Chondrocyte (in vitro differentiated cells): Measurements from ENCODE around the gene KLF14. TPM values are rescaled to one million over a fixed set of nuclear protein-coding genes. Genes with fewer than 3 reads are reported as not detected.

ENCODE experiments used
- DNase-seq: peaks from one replicate; pipeline ENCODE4 v3.0.0; 2021; ENCODE audit warnings: mixed read lengths, low spot score
- H3K27ac Mint-ChIP-seq: one replicate; pipeline ENCODE4 v1.8.0; 2021; ENCODE audit warnings: mild to moderate bottlenecking, moderate library complexity, mixed read lengths; ENCODE audit not compliant: unreplicated experiment
- H3K27me3 Mint-ChIP-seq: 2 replicates; pipeline ENCODE4 v1.8.0; 2021; ENCODE audit warnings: low read depth, mixed read lengths
- H3K36me3 Mint-ChIP-seq: 2 replicates; pipeline ENCODE4 v1.8.0; 2021; ENCODE audit warnings: low read depth, mixed read lengths
- H3K4me1 Mint-ChIP-seq: 2 replicates; pipeline ENCODE4 v1.8.0; 2021; ENCODE audit warnings: low read depth, mild to moderate bottlenecking, mixed read lengths
- H3K4me3 Mint-ChIP-seq: one replicate; pipeline ENCODE4 v1.8.0; 2021; ENCODE audit warnings: mild to moderate bottlenecking, moderate library complexity, mixed read lengths; ENCODE audit not compliant: unreplicated experiment
- H3K9me3 Mint-ChIP-seq: 2 replicates; pipeline ENCODE4 v1.8.0; 2021; ENCODE audit warnings: low read depth, mixed read lengths
- CTCF ChIP-seq: fragments of 200-600 bp; sonication (generic); IDR thresholded peaks from 2 replicates; pipeline ENCODE4 v1.5.0; 2021; ENCODE audit warnings: antibody characterized with exemption, mild to moderate bottlenecking, moderate library complexity
- total RNA-seq: library from RNA; stranded (reverse); gene quantifications from 3 replicates; pipeline ENCODE4 v1.2.1, GENCODE V29; 2021

KLF14 gene
- total RNA-seq, 1 donor from 2014 or later = not detected

- no peak for DNase-seq
- Mint-ChIP-seq H3K4me1 (no peaks in the 10 kb centered on the region), H3K27ac (no peak overlapping the region), H3K4me3 (no peak overlapping the region), H3K9me3 (no peaks in the 10 kb centered on the region), H3K36me3 (no peaks in the 10 kb centered on the region), H3K27me3 (peaks cover 13% of the 10 kb centered on the region)
- TF ChIP-seq CTCF = peak; percentile 93
Observed at GRCh38 chr7:130758429-130759056, 24.5 kb upstream of the KLF14 start.

GRCh38 chr7:130756316-130756715 lies 22.3 kb upstream of the KLF14 start:
- Mint-ChIP-seq H3K4me3 (no peak overlapping the region), H3K36me3 (no peaks in the 10 kb centered on the region), H3K27ac (no peak overlapping the region), H3K9me3 (no peaks in the 10 kb centered on the region), H3K4me1 (no peaks in the 10 kb centered on the region), H3K27me3 (peaks cover 21% of the 10 kb centered on the region)
- no peak for TF ChIP-seq CTCF
- no peak for DNase-seq

GRCh38 chr7:130752424-130752823 lies 18.4 kb upstream of the KLF14 start:
- H3K4me3 Mint-ChIP-seq = no peak overlapping the region
- no peak overlapping the region for H3K27ac Mint-ChIP-seq
- no peaks in the 10 kb centered on the region for H3K4me1 Mint-ChIP-seq
- peaks cover 2% of the 10 kb centered on the region for H3K36me3 Mint-ChIP-seq
- DNase-seq = no peak
- no peak for TF ChIP-seq CTCF
- H3K27me3 Mint-ChIP-seq = peaks cover 41% of the 10 kb centered on the region
- no peaks in the 10 kb centered on the region for H3K9me3 Mint-ChIP-seq

- no peak for TF ChIP-seq CTCF
- DNase-seq = no peak
- Mint-ChIP-seq H3K27me3 (peaks cover 54% of the 10 kb centered on the region), H3K9me3 (no peaks in the 10 kb centered on the region), H3K36me3 (peaks cover 2% of the 10 kb centered on the region), H3K4me1 (no peaks in the 10 kb centered on the region), H3K27ac (no peak overlapping the region), H3K4me3 (no peak overlapping the region)
Observed at GRCh38 chr7:130750755-130751154, 16.7 kb upstream of the KLF14 start.

GRCh38 chr7:130748531-130749389 lies 14.8 kb upstream of the KLF14 start:
- Mint-ChIP-seq H3K4me1 (no peaks in the 10 kb centered on the region), H3K27me3 (peaks cover 65% of the 10 kb centered on the region)

More at GRCh38 chr7:130748531-130749389, 14.8 kb upstream of the KLF14 start:
- TF ChIP-seq CTCF = no peak
- H3K27ac Mint-ChIP-seq = no peak overlapping the region
- H3K9me3 Mint-ChIP-seq = no peaks in the 10 kb centered on the region
- peaks cover 2% of the 10 kb centered on the region for H3K36me3 Mint-ChIP-seq
- no peak for DNase-seq
- H3K4me3 Mint-ChIP-seq = no peak overlapping the region
